Trophoblast cell (in vitro differentiated cells and primary cell): ENCODE results near the gene SPAG6. TPM values are rescaled to one million over a fixed set of nuclear protein-coding genes. Genes with fewer than 3 reads are reported as not detected.
A peak's percentile ranks its signal among the peaks of the same experiment; 100 is the strongest.

Experiments used
- DNase-seq, 2 donors: peaks; one replicate each; pipeline ENCODE4 v3.0.0-alpha.2; 2016
- H2AFZ ChIP-seq: 2 replicates; pipeline ENCODE4 v1.6.1; 2013; ENCODE audit warnings: low read length, moderate library complexity, mild to moderate bottlenecking; ENCODE audit not compliant: insufficient read depth, poor library complexity
- H2AK5ac ChIP-seq: 2 replicates; pipeline ENCODE4 v1.6.1; 2013; ENCODE audit warnings: mild to moderate bottlenecking, low read length
- H2BK120ac ChIP-seq: 2 replicates; pipeline ENCODE4 v1.6.1; 2013; ENCODE audit warnings: low read length, mild to moderate bottlenecking, moderate library complexity; ENCODE audit not compliant: insufficient read depth, poor library complexity
- H2BK12ac ChIP-seq: 2 replicates; pipeline ENCODE4 v1.6.1; 2013; ENCODE audit warnings: mild to moderate bottlenecking, low read length, moderate library complexity
- H2BK5ac ChIP-seq: 2 replicates; pipeline ENCODE4 v1.6.1; 2013; ENCODE audit warnings: low read length, low read depth, moderate library complexity, mild to moderate bottlenecking; ENCODE audit not compliant: poor library complexity
- H3K14ac ChIP-seq: 2 replicates; pipeline ENCODE4 v1.6.1; 2013; ENCODE audit warnings: mild to moderate bottlenecking, low read length
- H3K18ac ChIP-seq: 2 replicates; pipeline ENCODE4 v1.6.1; 2013; ENCODE audit warnings: mild to moderate bottlenecking, low read length
- H3K23ac ChIP-seq: 2 replicates; pipeline ENCODE4 v1.6.1; 2013; ENCODE audit warnings: low read length
- H3K27ac ChIP-seq: 2 replicates; pipeline ENCODE4 v1.5.1; 2013; ENCODE audit warnings: low read depth, mild to moderate bottlenecking, inconsistent platforms, low read length, moderate library complexity
- H3K27me3 ChIP-seq: 2 replicates; pipeline ENCODE4 v1.6.1; 2013; ENCODE audit warnings: inconsistent platforms, mild to moderate bottlenecking, low read length, moderate library complexity; ENCODE audit not compliant: insufficient read depth
- H3K36me3 ChIP-seq, 2 experiments: 1 replicate in 1 of 2; 2 replicates in 1 of 2; pipeline ENCODE4 v1.6.1; 2013; ENCODE audit warnings: low read length in 2 of 2, mild to moderate bottlenecking in 2 of 2, moderate library complexity in 1 of 2; ENCODE audit not compliant: insufficient read depth in 2 of 2, control insufficient read depth in 1 of 2
- H3K4ac ChIP-seq: 2 replicates; pipeline ENCODE4 v1.6.1; 2013; ENCODE audit warnings: low read depth, mild to moderate bottlenecking, low read length, moderate library complexity
- H3K4me1 ChIP-seq, 2 experiments: 1 replicate in 1 of 2; 2 replicates in 1 of 2; pipeline ENCODE4 v1.6.1; 2013; ENCODE audit warnings: low read length in 2 of 2, mild to moderate bottlenecking in 2 of 2, moderate library complexity in 1 of 2; ENCODE audit not compliant: insufficient read depth in 2 of 2, control insufficient read depth in 1 of 2
- H3K4me2 ChIP-seq: 2 replicates; pipeline ENCODE4 v1.6.1; 2013; ENCODE audit warnings: inconsistent platforms, mild to moderate bottlenecking, low read length, moderate library complexity
- H3K4me3 ChIP-seq: 2 replicates; pipeline ENCODE4 v1.5.1; 2013; ENCODE audit warnings: mild to moderate bottlenecking, low read depth, low read length, inconsistent platforms
- H3K79me1 ChIP-seq: one replicate; pipeline ENCODE4 v1.6.1; 2013; ENCODE audit warnings: low read length
- H3K79me2 ChIP-seq: 2 replicates; pipeline ENCODE4 v1.6.1; 2013; ENCODE audit warnings: low read length, mild to moderate bottlenecking; ENCODE audit not compliant: control insufficient read depth, insufficient read depth, poor library complexity
- H3K9ac ChIP-seq: 2 replicates; pipeline ENCODE4 v1.6.1; 2013; ENCODE audit warnings: mild to moderate bottlenecking, low read length
- H3K9me3 ChIP-seq: 2 replicates; pipeline ENCODE4 v1.6.1; 2013; ENCODE audit warnings: low read depth, mild to moderate bottlenecking, control low read depth, inconsistent platforms, low read length; ENCODE audit not compliant: insufficient read depth
- H4K12ac ChIP-seq: 2 replicates; pipeline ENCODE4 v1.6.1; 2013; ENCODE audit warnings: low read depth, mild to moderate bottlenecking, low read length, moderate library complexity
- H4K8ac ChIP-seq: 2 replicates; pipeline ENCODE4 v1.6.1; 2013; ENCODE audit warnings: low read depth, mild to moderate bottlenecking, low read length, moderate library complexity
- H4K91ac ChIP-seq: one replicate; pipeline ENCODE4 v1.6.1; 2013; ENCODE audit warnings: low read depth, mild to moderate bottlenecking, low read length, moderate library complexity
- WGBS: extraction: QIAGEN DNeasy Blood & Tissue Kit; methylation state at CpG from one replicate; pipeline ENCODE4 v1.1.7; 2013; ENCODE audit warnings: missing lambda C conversion rate; ENCODE audit not compliant: insufficient read length, insufficient coverage; ENCODE audit errors: extremely low coverage; 5-methylcytosine and 5-hydroxymethylcytosine counted together
- polyA plus RNA-seq: library from polyadenylated mRNA; stranded (reverse); fragments of 200-250 nt; gene quantifications from 2 replicates; pipeline ENCODE4 v1.2.3, GENCODE V29; 2013

SPAG6 gene
- not detected in 2 replicates for polyA plus RNA-seq

- H3K36me3 ChIP-seq, result no peaks in the 10 kb centered on the region
- DNase-seq, result peak; percentile 42 to 53
- WGBS, result no CpG with 5 or more reads among the region's 83 CpGs
- H3K23ac ChIP-seq, result no peak within 1 kb of the TSS
- no peak within 1 kb of the TSS for H3K14ac ChIP-seq
- peak within 1 kb of the TSS; percentile 39 for H3K4me3 ChIP-seq
- peak within 1 kb of the TSS; percentile 56 for H2AFZ ChIP-seq
- H3K18ac ChIP-seq, result no peak within 1 kb of the TSS
- no peak within 1 kb of the TSS for H2AK5ac ChIP-seq
- no peak within 1 kb of the TSS for H4K12ac ChIP-seq
- H3K9ac ChIP-seq, result no peak within 1 kb of the TSS
- peaks cover 3% of the 10 kb centered on the region for H3K79me1 ChIP-seq
- no peak within 1 kb of the TSS for H3K27ac ChIP-seq
- no peak within 1 kb of the TSS for H3K4ac ChIP-seq
- H3K4me1 ChIP-seq, result peaks cover 10% of the 10 kb centered on the region in 2 experiments
- no peak within 1 kb of the TSS for H2BK120ac ChIP-seq
- H3K9me3 ChIP-seq, result peaks cover 11% of the 10 kb centered on the region
- no peak within 1 kb of the TSS for H4K8ac ChIP-seq
- peaks cover 32% of the 10 kb centered on the region for H3K27me3 ChIP-seq
- peak within 1 kb of the TSS; percentile 51 for H3K4me2 ChIP-seq
- H3K79me2 ChIP-seq, result peaks cover 3% of the 10 kb centered on the region
- H4K91ac ChIP-seq, result no peak within 1 kb of the TSS
- H2BK5ac ChIP-seq, result no peak within 1 kb of the TSS
- no peak within 1 kb of the TSS for H2BK12ac ChIP-seq
These were observed at the start of gene SPAG6 for GRCh38 chr10:22345301-22346095. Gene SPAG6 (plus strand): TSS chr10:22345496. CDS start chr10:22345612, 116 bp downstream.

GRCh38 chr10:22301193-22301592 is 44.1 kb upstream of the SPAG6 start:
- no peaks in the 10 kb centered on the region for H3K79me2 ChIP-seq
- no peak overlapping the region for H4K8ac ChIP-seq
- H3K27me3 ChIP-seq, result no peaks in the 10 kb centered on the region
- H3K36me3 ChIP-seq, result no peaks in the 10 kb centered on the region
- DNase-seq, result no peak
- H3K79me1 ChIP-seq, result no peaks in the 10 kb centered on the region
- H2BK12ac ChIP-seq, result no peak overlapping the region
- H3K4me3 ChIP-seq, result no peak overlapping the region
- H3K18ac ChIP-seq, result no peak overlapping the region
- H3K23ac ChIP-seq, result no peak overlapping the region
- H3K4me1 ChIP-seq, result no peaks in the 10 kb centered on the region
- no peak overlapping the region for H2AK5ac ChIP-seq
- H3K9ac ChIP-seq, result no peak overlapping the region
- H3K4ac ChIP-seq, result no peak overlapping the region
- no peak overlapping the region for H3K14ac ChIP-seq
- no peak overlapping the region for H3K4me2 ChIP-seq
- H4K91ac ChIP-seq, result no peak overlapping the region
- H2AFZ ChIP-seq, result no peak overlapping the region
- H2BK120ac ChIP-seq, result no peak overlapping the region
- WGBS, result no CpG with 5 or more reads among the region's 4 CpGs
- no peak overlapping the region for H2BK5ac ChIP-seq
- H3K9me3 ChIP-seq, result no peaks in the 10 kb centered on the region
- no peak overlapping the region for H4K12ac ChIP-seq
- H3K27ac ChIP-seq, result no peak overlapping the region

GRCh38 chr10:22303461-22303860 is 41.8 kb upstream of the SPAG6 start:
- H3K4me1 ChIP-seq, result no peaks in the 10 kb centered on the region
- no peak overlapping the region for H4K12ac ChIP-seq
- no peak overlapping the region for H3K23ac ChIP-seq
- no peaks in the 10 kb centered on the region for H3K9me3 ChIP-seq
- no peak overlapping the region for H3K18ac ChIP-seq
- H4K8ac ChIP-seq, result no peak overlapping the region
- H2BK5ac ChIP-seq, result no peak overlapping the region
- no peak overlapping the region for H2AFZ ChIP-seq
- WGBS, result no CpG with 5 or more reads among the region's 3 CpGs
- no peaks in the 10 kb centered on the region for H3K79me2 ChIP-seq
- no peak overlapping the region for H3K4me2 ChIP-seq
- H3K4me3 ChIP-seq, result no peak overlapping the region
- no peaks in the 10 kb centered on the region for H3K27me3 ChIP-seq
- H2BK12ac ChIP-seq, result no peak overlapping the region
- no peak overlapping the region for H4K91ac ChIP-seq
- no peaks in the 10 kb centered on the region for H3K79me1 ChIP-seq
- H3K9ac ChIP-seq, result no peak overlapping the region
- H3K36me3 ChIP-seq, result no peaks in the 10 kb centered on the region
- H2AK5ac ChIP-seq, result no peak overlapping the region
- no peak overlapping the region for H3K27ac ChIP-seq
- no peak for DNase-seq
- no peak overlapping the region for H2BK120ac ChIP-seq
- no peak overlapping the region for H3K4ac ChIP-seq
- H3K14ac ChIP-seq, result no peak overlapping the region

GRCh38 chr10:22305721-22306120 is 39.6 kb upstream of the SPAG6 start:
- Histone ChIP-seq H3K79me1 (no peaks in the 10 kb centered on the region), H3K4me3 (no peak overlapping the region), H2BK5ac (no peak overlapping the region), H2AFZ (no peak overlapping the region), H3K36me3 (no peaks in the 10 kb centered on the region), H3K4me1 (no peaks in the 10 kb centered on the region), H3K9me3 (no peaks in the 10 kb centered on the region), H2AK5ac (no peak overlapping the region), H3K27me3 (no peaks in the 10 kb centered on the region), H4K91ac (no peak overlapping the region), H3K9ac (no peak overlapping the region), H4K8ac (no peak overlapping the region), H3K18ac (no peak overlapping the region), H3K4me2 (no peak overlapping the region), H3K27ac (no peak overlapping the region), H2BK12ac (no peak overlapping the region), H4K12ac (no peak overlapping the region), H3K4ac (no peak overlapping the region), H3K14ac (no peak overlapping the region), H3K79me2 (no peaks in the 10 kb centered on the region), H2BK120ac (no peak overlapping the region), H3K23ac (no peak overlapping the region)
- DNase-seq, result no peak
- WGBS, result no CpG with 5 or more reads among the region's 2 CpGs
